K562 (cell line): ENCODE results near the gene CDK5R1. TPM values are rescaled to one million over a fixed set of nuclear protein-coding genes. Genes with fewer than 3 reads are reported as not detected.

Experiments
- ARID2 ChIP-seq: fragments of 450-650 bp; IDR thresholded peaks from 2 replicates; pipeline ENCODE4 v1.6.1; 2017; ENCODE audit warnings: antibody characterized with exemption, mild to moderate bottlenecking
- BRD4 ChIP-seq: fragments of 200-600 bp; sonication (generic); IDR thresholded peaks from 2 replicates; pipeline ENCODE4 v1.6.1; 2017; ENCODE audit warnings: inconsistent platforms
- BRD9 ChIP-seq: fragments of 450-650 bp; IDR thresholded peaks from 2 replicates; pipeline ENCODE4 v1.6.1; 2018; ENCODE audit warnings: low read depth; ENCODE audit not compliant: partially characterized antibody
- CCNT2 ChIP-seq: IDR thresholded peaks from 2 replicates; pipeline ENCODE4 v1.6.1; 2011; ENCODE audit warnings: borderline replicate concordance, low read depth, mild to moderate bottlenecking, moderate library complexity, mixed read lengths, low read length; ENCODE audit not compliant: insufficient read length; ENCODE audit errors: extremely low read depth
- FOXJ3 ChIP-seq: sonication (generic); formaldehyde crosslinking; IDR thresholded peaks from 2 replicates; pipeline ENCODE4 v1.4.0; 2020; ENCODE audit warnings: mild to moderate bottlenecking, missing genetic modification reagents
- FOXM1 ChIP-seq, 2 experiments: fragments of 450-650 bp in 1 of 2; sonication (generic) in 1 of 2; formaldehyde crosslinking in 1 of 2; IDR thresholded peaks; 2 replicates each; pipeline versions ENCODE4 v1.6.1 to v1.9.0; 2017 to 2022; ENCODE audit warnings: low read depth in 2 of 2, mild to moderate bottlenecking in 2 of 2, missing genetic modification reagents in 1 of 2, moderate library complexity in 1 of 2
- GTF2E2 ChIP-seq: fragments of 200-800 bp; sonication (Bioruptor generic); IDR thresholded peaks from 2 replicates; pipeline ENCODE4 v1.6.1; 2016; ENCODE audit warnings: missing genetic modification characterization, missing compliant biosample characterization
- L3MBTL2 ChIP-seq: fragments of 450-650 bp; IDR thresholded peaks from 2 replicates; pipeline ENCODE4 v1.6.1; 2016; ENCODE audit warnings: mild to moderate bottlenecking, moderate library complexity
- LARP7 ChIP-seq: fragments of 450-650 bp; IDR thresholded peaks from 2 replicates; pipeline ENCODE4 v1.6.1; 2016
- MAFF ChIP-seq: IDR thresholded peaks from 2 replicates; pipeline ENCODE4 v1.6.1; 2012; ENCODE audit warnings: low read length, improper control_type of control experiment
- MYC ChIP-seq, 2 experiments: fragments of 250-450 bp in 1 of 2; sonication (Bioruptor Pico) in 1 of 2; IDR thresholded peaks; 2 replicates each; pipeline versions ENCODE4 v1.5.1 to v1.6.1; 2012 to 2021; ENCODE audit warnings: low read depth in 2 of 2, borderline replicate concordance in 1 of 2, improper control_type of control experiment in 1 of 2, low read length in 1 of 2, mild to moderate bottlenecking in 1 of 2, moderate library complexity in 1 of 2
- NCOA2 ChIP-seq, 2 experiments: fragments of 450-650 bp; IDR thresholded peaks; 2 replicates each; pipeline ENCODE4 v1.6.1; 2018; ENCODE audit warnings: mild to moderate bottlenecking in 2 of 2, moderate library complexity in 1 of 2; ENCODE audit not compliant: partially characterized antibody in 2 of 2
- NCOA4 ChIP-seq: fragments of 450-650 bp; IDR thresholded peaks from 2 replicates; pipeline ENCODE4 v1.6.1; 2018; ENCODE audit warnings: mild to moderate bottlenecking; ENCODE audit not compliant: partially characterized antibody
- POLR2H ChIP-seq: IDR thresholded peaks from 2 replicates; pipeline ENCODE4 v1.6.1; 2016; ENCODE audit warnings: missing genetic modification characterization, low read depth, mild to moderate bottlenecking, control low read depth, missing compliant biosample characterization, moderate library complexity
- POLR3G ChIP-seq: IDR thresholded peaks from 2 replicates; pipeline ENCODE4 v1.6.1; 2011; ENCODE audit not compliant: insufficient read length, insufficient replicate concordance; ENCODE audit errors: extremely low read depth
- RBM34 ChIP-seq: fragments of 200-400 bp; formaldehyde crosslinking; IDR thresholded peaks from 2 replicates; pipeline ENCODE4 v1.6.1; 2018; ENCODE audit warnings: low read length, borderline replicate concordance; ENCODE audit not compliant: insufficient read depth
- RFX5 ChIP-seq: IDR thresholded peaks from 2 replicates; pipeline ENCODE4 v1.6.1; 2011; ENCODE audit warnings: low read depth, mild to moderate bottlenecking, improper control_type of control experiment, low read length
- SIN3A ChIP-seq, 2 experiments: fragments of 150-350 bp in 1 of 2; IDR thresholded peaks; 2 replicates each; pipeline ENCODE4 v1.6.1; 2011 to 2016; ENCODE audit warnings: borderline replicate concordance in 2 of 2, low read depth in 2 of 2, low read length in 2 of 2, mild to moderate bottlenecking in 2 of 2, moderate library complexity in 2 of 2; ENCODE audit not compliant: control insufficient read depth in 1 of 2
- SIRT6 ChIP-seq: IDR thresholded peaks from one replicate; pipeline ENCODE4 v1.6.1; 2012; ENCODE audit warnings: low read depth, mild to moderate bottlenecking, control low read depth, inconsistent platforms, low read length, moderate library complexity
- ZBTB7A ChIP-seq: IDR thresholded peaks from 2 replicates; pipeline ENCODE4 v1.6.1; 2011; ENCODE audit warnings: low read depth, mild to moderate bottlenecking, low read length, moderate library complexity, borderline replicate concordance; ENCODE audit not compliant: control insufficient read depth
- ZKSCAN8 ChIP-seq: fragments of 200-800 bp; sonication (Bioruptor generic); IDR thresholded peaks from 2 replicates; pipeline ENCODE4 v1.6.1; 2016; ENCODE audit warnings: missing genetic modification characterization, missing compliant biosample characterization
- ZNF398 ChIP-seq: fragments of 250-450 bp; sonication (Bioruptor Pico); IDR thresholded peaks from 2 replicates; pipeline ENCODE4 v1.8.0; 2021; ENCODE audit warnings: moderate library complexity, mild to moderate bottlenecking, inconsistent platforms
- ZNF589 ChIP-seq: fragments of 200-800 bp; sonication (Bioruptor generic); IDR thresholded peaks from 2 replicates; pipeline ENCODE4 v1.6.1; 2016; ENCODE audit warnings: low read depth, missing genetic modification characterization, missing compliant biosample characterization
- polyA plus RNA-seq, 8 experiments: library from polyadenylated mRNA; depleted of rRNA in 4 of 8; stranded (reverse) in 5 of 8; unstranded in 3 of 8; fragments of >200 nt; fragmentation: Nextera tagmentation in 2 of 8; fragmentation: Illumina TruSeq in 1 of 8; extraction: Ambion mirVana in 2 of 8; extraction: Trizol in 1 of 8; gene quantifications; 2 replicates each; pipeline versions ENCODE4 v1.2.1 to v1.2.3, GENCODE V29; 2011 to 2014; ENCODE audit warnings: inconsistent platforms in 1 of 8, missing spikeins in 1 of 8
- total RNA-seq, 7 experiments: library from RNA; depleted of rRNA in 6 of 7; stranded (reverse); fragments of >200 nt in 6 of 7; fragmentation: Illumina TruSeq in 2 of 7; extraction: Trizol in 2 of 7; gene quantifications; 2 replicates each; pipeline versions ENCODE4 v1.2.1 to v1.2.3, GENCODE V29; 2011 to 2021; ENCODE audit warnings: low replicate concordance in 1 of 7

CDK5R1 gene
- total and polyA plus RNA-seq, 9 of the 15 experiments (the other 6 are each of a cell fraction or from before 2014, with no cell fraction given), result 0.10 to 4.8 (median 2.3) TPM

GRCh38 chr17:32445971-32446370, 40.8 kb upstream of the CDK5R1 start (continued):
- no peak for TF ChIP-seq GTF2E2 (tag)
- TF ChIP-seq ZBTB7A, result no peak
- no peak for TF ChIP-seq SIRT6
- no peak for TF ChIP-seq RBM34
- peak; percentile 86 for TF ChIP-seq MAFF
- no peak for TF ChIP-seq SIN3A (IDR thresholded peaks at IDR 0.05; ENCODE audit: borderline replicate concordance in 2 of 2, control insufficient read depth in 1 of 2, low read depth in 2 of 2, low read length in 2 of 2)
- no peak for TF ChIP-seq NCOA4
- no peak for TF ChIP-seq ZKSCAN8 (CRISPR knock-in tag)
- TF ChIP-seq RFX5, result no peak
- TF ChIP-seq FOXM1 (IDR thresholded peaks at IDR 0.05; ENCODE audit: low read depth), result no peak
- no peak for TF ChIP-seq FOXM1 (CRISPR knock-in tag; IDR thresholded peaks at IDR 0.05; ENCODE audit: low read depth)
- TF ChIP-seq ZNF398, result no peak
- no peak for TF ChIP-seq L3MBTL2
- TF ChIP-seq POLR3G, result no peak
- no peak for TF ChIP-seq CCNT2
- 0 out of 2 replicates have a peak, but pooled peaks have one; percentile 26 for TF ChIP-seq POLR2H
- TF ChIP-seq FOXJ3 (CRISPR knock-in tag), result no peak
- TF ChIP-seq ZNF589, result 0 out of 2 replicates have a peak, but pooled peaks have one; percentile 34
- TF ChIP-seq BRD9, result no peak
- TF ChIP-seq ARID2, result no peak
- no peak for TF ChIP-seq NCOA2 (IDR thresholded peaks at IDR 0.05; ENCODE audit: partially characterized antibody in 2 of 2)
- TF ChIP-seq BRD4, result no peak
- TF ChIP-seq MYC (IDR thresholded peaks at IDR 0.05; ENCODE audit: low read depth, low read length), result no peak
- no peak for TF ChIP-seq MYC (CRISPR knock-in tag; IDR thresholded peaks at IDR 0.05; ENCODE audit: borderline replicate concordance, low read depth)
- TF ChIP-seq LARP7, result no peak
